GM12865 (cell line): ENCODE measurements around the gene CPS1.

Experiments used
- DNase-seq: peaks from one replicate; pipeline ENCODE4 v3.0.0; 2010; ENCODE audit warnings: low read depth
- H3K4me3 ChIP-seq: 2 replicates; pipeline ENCODE4 v1.5.1; 2011; ENCODE audit warnings: mild to moderate bottlenecking, low read depth, low read length, control low read depth
- TF ChIP-seq, protein P1 (sequence below): IDR thresholded peaks from 2 replicates; pipeline ENCODE4 v1.5.1; 2011; ENCODE audit warnings: low read length, control low read depth, low read depth, inconsistent platforms; ENCODE audit not compliant: insufficient read depth; ENCODE audit errors: missing control alignments

CPS1 gene

GRCh38 chr2:210539035-210539434, 17.4 kb upstream of the CPS1 start:
- no peak overlapping the region for H3K4me3 ChIP-seq
- no peak for DNase-seq

GRCh38 chr2:210539578-210540416, 16.6 kb upstream of the CPS1 start:
- TF ChIP-seq, protein P1, sequence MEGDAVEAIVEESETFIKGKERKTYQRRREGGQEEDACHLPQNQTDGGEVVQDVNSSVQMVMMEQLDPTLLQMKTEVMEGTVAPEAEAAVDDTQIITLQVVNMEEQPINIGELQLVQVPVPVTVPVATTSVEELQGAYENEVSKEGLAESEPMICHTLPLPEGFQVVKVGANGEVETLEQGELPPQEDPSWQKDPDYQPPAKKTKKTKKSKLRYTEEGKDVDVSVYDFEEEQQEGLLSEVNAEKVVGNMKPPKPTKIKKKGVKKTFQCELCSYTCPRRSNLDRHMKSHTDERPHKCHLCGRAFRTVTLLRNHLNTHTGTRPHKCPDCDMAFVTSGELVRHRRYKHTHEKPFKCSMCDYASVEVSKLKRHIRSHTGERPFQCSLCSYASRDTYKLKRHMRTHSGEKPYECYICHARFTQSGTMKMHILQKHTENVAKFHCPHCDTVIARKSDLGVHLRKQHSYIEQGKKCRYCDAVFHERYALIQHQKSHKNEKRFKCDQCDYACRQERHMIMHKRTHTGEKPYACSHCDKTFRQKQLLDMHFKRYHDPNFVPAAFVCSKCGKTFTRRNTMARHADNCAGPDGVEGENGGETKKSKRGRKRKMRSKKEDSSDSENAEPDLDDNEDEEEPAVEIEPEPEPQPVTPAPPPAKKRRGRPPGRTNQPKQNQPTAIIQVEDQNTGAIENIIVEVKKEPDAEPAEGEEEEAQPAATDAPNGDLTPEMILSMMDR, result no peak
- no peak overlapping the region for H3K4me3 ChIP-seq
- no peak for DNase-seq

More at GRCh38 chr2:210539035-210539434, 17.4 kb upstream of the CPS1 start:
- TF ChIP-seq, protein P1, result no peak

- H3K4me3 ChIP-seq, result no peak overlapping the region
- DNase-seq, result no peak
- TF ChIP-seq, protein P1, result no peak
Observed at GRCh38 chr2:210540471-210540870, 15.9 kb upstream of the CPS1 start.

DNA sequence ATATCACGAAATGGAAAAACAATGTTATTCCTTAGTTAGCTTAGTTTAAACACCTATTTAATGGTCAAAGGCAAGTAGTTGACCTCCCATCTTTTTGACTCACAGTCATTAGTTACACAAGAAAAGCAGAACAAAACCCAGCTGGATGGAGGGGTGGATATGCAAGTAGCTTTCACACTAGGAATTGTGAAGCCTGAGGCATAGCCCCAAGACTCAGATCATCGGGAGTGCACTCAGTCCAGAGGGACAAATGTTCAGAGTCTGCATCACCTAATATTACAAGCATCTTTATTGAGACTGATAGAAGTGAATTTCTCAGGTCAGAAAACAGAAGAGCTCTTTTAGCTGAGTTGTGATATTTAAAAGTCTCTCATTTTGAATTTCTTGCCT, 15.5 kb upstream of the CPS1 start:
- TF ChIP-seq, protein P1, result no peak
- DNase-seq, result no peak
- H3K4me3 ChIP-seq, result no peak overlapping the region

DNA sequence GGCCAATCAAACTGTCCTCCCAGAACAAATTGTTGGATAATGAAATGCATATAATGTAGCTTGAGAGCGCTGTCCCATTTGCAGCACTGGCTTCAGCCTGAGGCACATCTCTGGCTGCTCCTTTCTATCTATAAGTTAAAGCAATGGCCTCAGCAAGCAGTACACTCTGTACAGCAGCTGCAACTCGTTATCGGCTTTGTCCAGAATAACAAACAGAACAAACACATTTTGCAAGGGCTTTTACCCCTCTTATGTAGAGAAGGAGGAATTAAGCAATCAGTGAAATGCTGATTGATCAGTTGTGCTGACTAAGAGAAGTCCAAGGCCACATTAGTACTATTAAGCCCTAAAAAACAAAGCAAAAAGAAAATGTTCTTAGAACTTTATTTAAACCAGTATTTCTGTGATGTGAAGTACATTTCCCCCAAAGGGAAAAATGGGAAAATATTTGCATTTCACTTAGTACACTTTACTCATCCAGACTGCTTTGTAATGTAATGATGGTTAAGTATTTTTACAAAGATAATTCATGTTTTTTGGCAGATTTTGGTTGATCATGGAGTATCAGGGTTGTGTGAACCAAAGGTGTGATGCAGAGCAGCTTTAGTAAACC, 15.0 kb upstream of the CPS1 start:
- TF ChIP-seq, protein P1, result no peak
- DNase-seq, result no peak
- H3K4me3 ChIP-seq, result no peak overlapping the region

- TF ChIP-seq, protein P1, result no peak
- DNase-seq, result no peak
- H3K4me3 ChIP-seq, result no peak overlapping the region
Observed at GRCh38 chr2:210544007-210544590, 12.3 kb upstream of the CPS1 start.
